Urothelium cell line (cell line): Measurements from ENCODE around the gene ENDOD1.

Experiments
- DNase-seq: peaks from one replicate; pipeline ENCODE4 v3.0.0; 2011; ENCODE audit warnings: low spot score, mixed read lengths
- FAIRE-seq: peaks from 2 replicates; lab custom pipeline; 2011; peaks lifted over from hg19 to GRCh38; lab: Jason Lieb, UNC

Gene ENDOD1

GRCh38 chr11:95076416-95076815, 13.2 kb upstream of the ENDOD1 start:
- no peak for DNase-seq
- no peak for FAIRE-seq

- FAIRE-seq (no peak), DNase-seq (no peak)
Measured at GRCh38 chr11:95076981-95077380, 12.7 kb upstream of the ENDOD1 start.

GRCh38 chr11:95078526-95078925, 11.1 kb upstream of the ENDOD1 start:
- no peak for DNase-seq
- FAIRE-seq = no peak

GRCh38 chr11:95081010-95081409, 8.6 kb upstream of the ENDOD1 start:
- DNase-seq (no peak), FAIRE-seq (no peak)

- FAIRE-seq (no peak), DNase-seq (no peak)
Measured at GRCh38 chr11:95081412-95081811, 8.2 kb upstream of the ENDOD1 start.

GRCh38 chr11:95082576-95083001, 7.1 kb upstream of the ENDOD1 start:
- DNase-seq (no peak), FAIRE-seq (no peak)

- FAIRE-seq (no peak), DNase-seq (peak; percentile 47)
Measured at GRCh38 chr11:95084509-95084908, 5.1 kb upstream of the ENDOD1 start.

GRCh38 chr11:95085117-95085816, 4.4 kb upstream of the ENDOD1 start:
- DNase-seq = no peak
- FAIRE-seq = no peak

- FAIRE-seq (no peak), DNase-seq (no peak)
Measured at GRCh38 chr11:95086151-95086550, 3.5 kb upstream of the ENDOD1 start.

GRCh38 chr11:95086836-95087570, 2.6 kb upstream of the ENDOD1 start:
- DNase-seq (no peak), FAIRE-seq (no peak)

- DNase-seq = no peak
Measured at GRCh38 chr11:95088946-95089619, 563 bp upstream of the ENDOD1 start.

GRCh38 chr11:95091663-95092180, 2.1 kb downstream of the ENDOD1 start:
- FAIRE-seq (no peak), DNase-seq (no peak)

More at GRCh38 chr11:95088946-95089619, 563 bp upstream of the ENDOD1 start:
- FAIRE-seq = no peak

- no peak for FAIRE-seq
Measured at GRCh38 chr11:95092549-95093324, 3.1 kb downstream of the ENDOD1 start.

GRCh38 chr11:95093548-95093947, 3.9 kb downstream of the ENDOD1 start:
- FAIRE-seq (no peak), DNase-seq (no peak)

More at GRCh38 chr11:95092549-95093324, 3.1 kb downstream of the ENDOD1 start:
- DNase-seq = peak; percentile 68

GRCh38 chr11:95095858-95096587, 6.4 kb downstream of the ENDOD1 start:
- no peak for DNase-seq
- no peak for FAIRE-seq

- DNase-seq (no peak), FAIRE-seq (no peak)
Measured at GRCh38 chr11:95097209-95097608, 7.6 kb downstream of the ENDOD1 start.

GRCh38 chr11:95098826-95099225, 9.2 kb downstream of the ENDOD1 start:
- FAIRE-seq (no peak), DNase-seq (no peak)

GRCh38 chr11:95100191-95100648, 10.6 kb downstream of the ENDOD1 start:
- DNase-seq = no peak
- FAIRE-seq = no peak

- no peak for FAIRE-seq
- no peak for DNase-seq
Measured at GRCh38 chr11:95100856-95101507, 11.3 kb downstream of the ENDOD1 start.
